ENCODE data around the gene CCL1.

Gene CCL1, protein sequence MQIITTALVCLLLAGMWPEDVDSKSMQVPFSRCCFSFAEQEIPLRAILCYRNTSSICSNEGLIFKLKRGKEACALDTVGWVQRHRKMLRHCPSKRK

GRCh38 chr17:34363183-34363661 is at the start of gene CCL1:
TSS of gene CCL1 (minus strand) at chr17:34363233. CDS start at chr17:34363161, 72 bp downstream.
- DNase-seq (ENCODE audit: low spot score), result no peak

DNA sequence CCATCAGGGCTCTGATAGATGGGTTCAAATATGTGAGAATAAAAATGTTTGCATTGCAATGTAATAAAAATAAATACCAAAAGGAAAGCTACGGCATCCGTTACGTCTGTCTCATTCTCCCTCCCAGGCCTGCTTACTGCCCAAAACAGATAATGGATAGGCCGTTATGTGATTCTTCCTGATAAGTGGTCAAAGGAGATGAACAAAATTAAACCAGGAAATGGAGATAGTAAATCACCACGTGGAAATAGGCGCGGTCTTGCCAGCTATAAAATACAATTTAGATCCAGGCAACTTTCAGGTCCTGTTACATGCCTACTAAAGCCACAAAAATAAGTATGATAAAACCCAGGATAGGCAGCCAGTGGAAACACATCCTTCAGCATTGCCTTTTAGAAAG is 49.5 kb upstream of the CCL1 start:
- DNase-seq (ENCODE audit: low spot score), result no peak

GRCh38 chr17:34411646-34412421 is 48.8 kb upstream of the CCL1 start:
- DNase-seq (ENCODE audit: low spot score), result no peak

GRCh38 chr17:34409352-34409751 is 46.3 kb upstream of the CCL1 start:
- DNase-seq (ENCODE audit: low spot score), result no peak

- no peak for DNase-seq (ENCODE audit: low spot score)
Observed at GRCh38 chr17:34408439-34408838, 45.4 kb upstream of the CCL1 start.

- DNase-seq (ENCODE audit: low spot score), result no peak
Observed at GRCh38 chr17:34406226-34406625, 43.2 kb upstream of the CCL1 start.

GRCh38 chr17:34403006-34403405 is 40.0 kb upstream of the CCL1 start:
- DNase-seq (ENCODE audit: low spot score), result no peak

DNA sequence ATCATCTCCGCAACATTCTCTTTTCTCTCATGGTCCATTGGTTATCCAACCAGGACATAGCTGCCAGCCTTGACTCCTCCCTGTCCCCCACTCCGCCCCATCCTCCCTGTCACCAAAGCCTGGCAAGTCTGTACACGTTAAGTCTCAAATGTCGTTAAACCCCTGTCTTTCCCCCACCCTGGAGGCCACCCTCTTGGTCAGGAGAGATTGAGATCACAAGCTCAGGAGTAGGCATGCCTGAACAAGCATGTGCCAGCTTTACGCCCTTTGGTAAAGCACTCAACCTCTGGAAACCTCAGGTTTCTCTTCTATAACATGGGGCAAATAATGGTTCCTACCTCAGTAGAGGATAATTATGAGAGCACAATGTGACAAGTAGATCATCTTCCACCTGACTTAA is 38.1 kb upstream of the CCL1 start:
- DNase-seq (ENCODE audit: low spot score), result no peak

GRCh38 chr17:34400301-34400931 is 37.4 kb upstream of the CCL1 start:
- DNase-seq (ENCODE audit: low spot score), result no peak

DNA sequence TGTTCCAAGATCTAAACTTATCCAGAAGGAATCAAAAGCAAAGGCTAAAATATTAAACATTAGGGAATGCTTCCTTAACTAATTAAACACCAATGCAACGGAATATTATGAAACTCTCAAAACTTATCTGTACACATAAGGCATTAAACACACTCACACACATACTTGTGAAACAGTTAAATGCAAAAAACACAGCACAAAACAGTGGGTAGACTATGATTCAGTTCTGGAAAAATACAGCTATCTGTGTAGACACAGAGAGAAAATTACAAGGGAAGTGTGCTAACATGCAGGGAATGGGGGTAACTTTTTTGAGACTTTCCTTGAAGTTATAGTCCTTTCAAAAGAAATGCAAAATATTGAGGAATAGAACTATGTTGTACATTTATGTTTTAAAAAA is 36.7 kb upstream of the CCL1 start:
- no peak for DNase-seq (ENCODE audit: low spot score)

DNA sequence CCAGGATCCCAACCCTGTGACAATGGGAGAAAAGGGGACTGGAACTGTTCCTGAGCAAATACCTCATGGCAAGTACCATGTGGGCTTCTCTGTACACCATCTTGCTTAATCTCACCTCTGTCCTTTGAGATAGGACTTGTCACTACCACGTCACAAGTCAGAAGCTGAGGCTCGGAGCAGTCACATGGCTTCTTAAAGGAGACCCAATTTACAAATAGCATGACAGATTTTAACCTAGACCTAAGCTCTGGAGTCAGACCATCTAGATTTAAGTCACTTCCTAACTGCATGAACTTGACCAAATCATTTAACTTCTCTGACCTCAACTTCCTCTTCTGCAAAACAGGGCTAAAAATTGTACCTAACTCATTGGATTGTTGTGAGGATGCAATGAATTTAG is 36.0 kb upstream of the CCL1 start:
- no peak for DNase-seq (ENCODE audit: low spot score)

GRCh38 chr17:34397265-34397664 is 34.2 kb upstream of the CCL1 start:
- DNase-seq (ENCODE audit: low spot score), result no peak

DNA sequence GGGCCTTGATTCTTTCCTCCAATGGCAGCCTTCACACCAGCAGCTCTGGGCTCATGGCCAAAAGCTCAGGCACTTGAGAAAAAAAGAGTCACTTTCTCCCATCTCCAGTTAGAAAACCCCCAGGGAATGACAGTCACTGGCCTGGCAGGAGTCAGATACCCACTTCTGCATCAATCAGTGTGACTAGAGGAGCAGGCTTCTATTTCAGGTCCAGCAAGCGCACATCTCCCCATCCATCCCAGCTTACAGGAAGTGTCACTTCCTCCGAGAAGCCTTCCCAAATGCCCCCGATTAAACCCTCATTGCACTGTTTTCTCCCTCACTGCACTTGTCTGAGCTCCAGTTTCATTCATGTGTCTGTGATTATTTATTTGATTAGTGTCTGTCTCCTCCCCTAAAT is 30.4 kb upstream of the CCL1 start:
- no peak for DNase-seq (ENCODE audit: low spot score)

DNA sequence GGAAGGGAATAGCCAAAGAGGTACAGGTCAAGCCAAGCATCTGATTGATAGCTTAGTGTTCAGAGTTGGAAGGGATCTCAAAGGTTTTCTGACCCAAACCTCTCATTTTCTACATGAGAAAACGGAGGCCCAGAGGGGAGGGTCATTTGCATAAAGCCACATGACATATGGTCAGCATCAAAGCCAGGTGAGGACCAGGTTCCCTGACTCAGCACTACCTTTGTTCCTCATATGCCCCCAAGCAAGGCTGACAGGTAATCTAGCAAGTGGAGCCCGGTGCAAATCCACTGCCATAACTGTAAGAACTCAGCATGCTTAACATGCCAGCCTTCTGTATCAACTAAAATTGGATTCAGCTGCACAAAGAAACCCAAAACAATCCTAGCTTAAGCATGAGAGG is 28.2 kb upstream of the CCL1 start:
- no peak for DNase-seq (ENCODE audit: low spot score)

DNA sequence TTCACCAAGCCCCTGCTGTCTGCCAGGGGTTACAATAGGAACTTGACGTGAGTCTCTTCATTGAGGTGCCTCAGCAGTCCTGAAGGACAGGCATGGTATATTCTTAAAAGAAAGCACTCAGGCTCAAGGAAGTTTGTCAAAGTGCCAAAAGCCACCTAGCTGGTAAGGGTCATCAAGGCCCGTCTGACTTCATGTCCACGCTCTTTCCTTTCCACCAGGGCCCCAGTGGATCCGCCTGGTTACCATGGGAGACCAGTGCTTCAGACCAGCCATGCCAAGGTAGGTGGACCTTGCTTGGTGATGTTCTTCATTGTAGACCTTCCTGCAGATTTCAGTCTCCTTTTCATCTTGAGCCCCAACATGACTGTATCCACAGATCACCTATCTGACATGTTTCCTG is 27.6 kb upstream of the CCL1 start:
- DNase-seq (ENCODE audit: low spot score), result no peak

DNA sequence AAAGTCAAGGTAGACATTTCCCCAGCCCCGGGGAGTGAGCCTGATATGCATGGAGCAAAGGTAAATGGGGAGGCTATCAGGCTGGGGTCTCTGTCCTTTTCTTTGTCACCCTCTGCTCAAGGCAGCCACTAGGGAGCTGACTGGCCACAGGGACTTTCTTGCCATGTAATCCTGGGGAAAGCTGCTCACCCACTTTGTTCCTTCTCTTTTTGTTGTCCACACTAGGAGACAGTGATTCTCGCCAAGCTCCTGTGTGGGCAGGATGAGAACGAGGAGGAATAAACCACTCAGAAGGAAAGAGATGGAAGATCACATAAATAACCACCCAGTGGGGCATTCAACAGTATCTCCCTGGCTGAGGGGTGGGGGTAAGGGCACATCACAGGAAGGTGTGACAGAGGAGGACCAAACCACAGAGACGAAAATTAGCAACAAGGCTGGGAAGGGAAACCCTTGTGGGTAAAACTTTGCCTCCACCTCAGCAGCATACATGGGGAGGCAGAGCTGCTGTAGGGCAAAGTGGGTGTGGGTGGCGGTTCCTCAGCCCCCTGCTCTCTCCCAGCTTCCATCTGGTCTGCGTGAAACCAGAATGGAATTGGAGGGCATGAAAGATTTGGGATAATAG is 26.2 kb upstream of the CCL1 start:
- no peak for DNase-seq (ENCODE audit: low spot score)

DNA sequence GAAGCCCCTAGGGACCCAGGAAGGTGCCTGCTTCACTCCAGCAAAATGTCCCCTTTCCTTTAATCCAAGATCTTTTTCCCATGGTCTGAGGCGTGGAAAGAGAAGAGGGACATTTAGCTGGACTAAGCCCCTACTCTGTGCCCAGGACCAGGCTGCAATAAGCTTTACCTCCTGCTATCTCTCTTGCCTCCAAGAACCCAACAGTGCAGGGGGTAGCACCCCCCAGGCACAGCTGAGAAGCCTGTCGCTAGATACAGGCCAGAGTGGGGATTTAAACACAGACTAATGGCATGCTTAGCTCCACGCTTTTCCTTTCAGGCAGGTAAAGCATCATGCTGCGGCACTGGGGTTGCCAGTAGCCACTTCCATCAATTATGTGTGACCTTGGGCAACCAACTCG is 24.5 kb upstream of the CCL1 start:
- DNase-seq (ENCODE audit: low spot score), result no peak

GRCh38 chr17:34386697-34387550 is 23.9 kb upstream of the CCL1 start:
- no peak for DNase-seq (ENCODE audit: low spot score)

- no peak for DNase-seq (ENCODE audit: low spot score)
Observed at GRCh38 chr17:34386343-34386696, 23.3 kb upstream of the CCL1 start.

GRCh38 chr17:34384822-34385605 is 22.0 kb upstream of the CCL1 start:
- DNase-seq (ENCODE audit: low spot score), result no peak

- no peak for DNase-seq (ENCODE audit: low spot score)
Observed at GRCh38 chr17:34384271-34384670, 21.2 kb upstream of the CCL1 start.

All from GM03348 (cell line).